GM21723 (cell line): ENCODE results near the gene SLC26A1.
"Not testable (repeated sequence)": the region's sequence is repeated elsewhere in the genome, so short reads cannot be mapped to it uniquely, and the experiment has no call there.

ENCODE experiments used
- ATAC-seq: cut with Tn5 transposase; IDR thresholded peaks from one replicate; pipeline ENCODE4 v1.9.1; 2021; ENCODE audit warnings: mild to moderate bottlenecking, moderate library complexity; ENCODE audit not compliant: unreplicated experiment

SLC26A1 gene

GRCh38 chr4:955931-956381, 37.2 kb downstream of the SLC26A1 start:
- no peak for ATAC-seq

- ATAC-seq: no peak
Measured at GRCh38 chr4:955161-955921, 37.9 kb downstream of the SLC26A1 start.

GRCh38 chr4:954211-955020, 38.8 kb downstream of the SLC26A1 start:
- ATAC-seq: no peak

GRCh38 chr4:953574-953915, 39.7 kb downstream of the SLC26A1 start:
- no peak for ATAC-seq

GRCh38 chr4:952881-953573, 40.2 kb downstream of the SLC26A1 start:
- ATAC-seq: no peak

GRCh38 chr4:951594-952468, 41.4 kb downstream of the SLC26A1 start:
- ATAC-seq: no peak

GRCh38 chr4:951186-951585, 42.0 kb downstream of the SLC26A1 start:
- no peak for ATAC-seq

- no peak for ATAC-seq
Measured at GRCh38 chr4:950136-951020, 42.8 kb downstream of the SLC26A1 start.

GRCh38 chr4:949656-950055, 43.5 kb downstream of the SLC26A1 start:
- no peak for ATAC-seq

GRCh38 chr4:948936-949300, 44.3 kb downstream of the SLC26A1 start:
- ATAC-seq: no peak

- ATAC-seq: no peak
Measured at GRCh38 chr4:948101-948935, 44.9 kb downstream of the SLC26A1 start.

GRCh38 chr4:947491-947971, 45.7 kb downstream of the SLC26A1 start:
- ATAC-seq: no peak

- ATAC-seq: no peak
Measured at GRCh38 chr4:946517-947471, 46.4 kb downstream of the SLC26A1 start.

- no peak for ATAC-seq
Measured at GRCh38 chr4:946103-946450, 47.1 kb downstream of the SLC26A1 start.

GRCh38 chr4:945274-946102, 47.7 kb downstream of the SLC26A1 start:
- no peak for ATAC-seq

- ATAC-seq: not testable (repeated sequence)
Measured at GRCh38 chr4:939508-939907, 53.7 kb downstream of the SLC26A1 start.
